Measurements from ENCODE around the gene ATAD3C. TPM values are rescaled to one million over a fixed set of nuclear protein-coding genes. Genes with fewer than 3 reads are reported as not detected.
A peak's percentile ranks its signal among the peaks of the same experiment; 100 is the strongest.

ATAD3C gene
- total RNA-seq, 6 donors from 2014 or later, result 9.2 to 20.9 (median 14.7) TPM

DNA sequence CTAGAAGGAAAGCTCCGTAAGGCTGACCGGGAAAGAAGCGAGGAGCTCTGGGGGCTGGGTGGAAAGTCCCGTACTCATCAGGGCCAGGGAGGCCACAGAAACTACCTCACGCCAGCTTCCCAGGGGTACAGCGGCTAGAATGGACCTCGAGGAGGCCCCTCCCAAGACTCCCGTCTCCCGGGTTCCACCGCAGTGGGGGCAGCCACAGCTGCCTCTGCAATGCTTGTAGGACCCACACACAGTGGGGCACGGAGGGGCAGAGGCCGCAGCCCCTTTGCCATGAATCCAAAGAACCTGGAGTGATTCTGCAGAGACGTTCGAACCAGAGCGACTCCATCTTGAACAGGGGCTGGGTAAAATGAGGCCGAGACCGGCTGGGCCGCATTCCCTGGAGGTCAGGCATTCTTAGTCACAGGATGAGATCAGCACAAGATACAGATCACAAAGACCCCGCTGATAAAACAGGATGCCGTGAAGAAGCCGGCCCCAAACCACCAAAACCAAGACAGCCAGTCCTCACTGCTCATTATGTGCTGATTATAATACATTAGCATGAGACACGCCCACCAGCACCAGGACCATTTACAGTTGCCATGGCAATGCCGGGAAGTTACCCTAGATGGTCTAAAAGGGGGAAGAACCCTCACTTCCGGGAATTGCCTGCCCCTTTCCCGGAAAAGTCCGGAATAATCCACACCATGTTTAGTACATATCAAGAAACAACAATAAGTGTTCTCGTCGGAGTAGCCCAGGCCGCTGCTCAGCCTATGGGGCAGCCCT, 26.8 kb upstream of the ATAD3C start:
- Histone ChIP-seq H3K9me3 (no peaks in the 10 kb centered on the region), H3K4me3 (no peak overlapping the region), H3K27ac (peak overlapping the region in 1 of 4 donors; percentile 80), H3K36me3 (no peaks in the 10 kb centered on the region), H3K4me1 (peaks cover 0 to 51% (median 21%) of the 10 kb centered on the region in 4 donors), H3K27me3 (peaks cover 0 to 2% (median 0%) of the 10 kb centered on the region in 4 donors)
- DNase-seq (no peak), ATAC-seq (ENCODE audit: low FRiP score in 2 of 2) (no peak)
- TF ChIP-seq POLR2A (IDR thresholded peaks at IDR 0.05) (no peak), EP300 (IDR thresholded peaks at IDR 0.05) (no peak), POLR2AphosphoS5 (IDR thresholded peaks at IDR 0.05) (no peak)
- TF ChIP-seq, protein P1, sequence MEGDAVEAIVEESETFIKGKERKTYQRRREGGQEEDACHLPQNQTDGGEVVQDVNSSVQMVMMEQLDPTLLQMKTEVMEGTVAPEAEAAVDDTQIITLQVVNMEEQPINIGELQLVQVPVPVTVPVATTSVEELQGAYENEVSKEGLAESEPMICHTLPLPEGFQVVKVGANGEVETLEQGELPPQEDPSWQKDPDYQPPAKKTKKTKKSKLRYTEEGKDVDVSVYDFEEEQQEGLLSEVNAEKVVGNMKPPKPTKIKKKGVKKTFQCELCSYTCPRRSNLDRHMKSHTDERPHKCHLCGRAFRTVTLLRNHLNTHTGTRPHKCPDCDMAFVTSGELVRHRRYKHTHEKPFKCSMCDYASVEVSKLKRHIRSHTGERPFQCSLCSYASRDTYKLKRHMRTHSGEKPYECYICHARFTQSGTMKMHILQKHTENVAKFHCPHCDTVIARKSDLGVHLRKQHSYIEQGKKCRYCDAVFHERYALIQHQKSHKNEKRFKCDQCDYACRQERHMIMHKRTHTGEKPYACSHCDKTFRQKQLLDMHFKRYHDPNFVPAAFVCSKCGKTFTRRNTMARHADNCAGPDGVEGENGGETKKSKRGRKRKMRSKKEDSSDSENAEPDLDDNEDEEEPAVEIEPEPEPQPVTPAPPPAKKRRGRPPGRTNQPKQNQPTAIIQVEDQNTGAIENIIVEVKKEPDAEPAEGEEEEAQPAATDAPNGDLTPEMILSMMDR (IDR thresholded peaks at IDR 0.05), result no peak
- 62 to 64% methylated on average over 23 to 26 of the region's 29 CpGs for WGBS, 2 donors

DNA sequence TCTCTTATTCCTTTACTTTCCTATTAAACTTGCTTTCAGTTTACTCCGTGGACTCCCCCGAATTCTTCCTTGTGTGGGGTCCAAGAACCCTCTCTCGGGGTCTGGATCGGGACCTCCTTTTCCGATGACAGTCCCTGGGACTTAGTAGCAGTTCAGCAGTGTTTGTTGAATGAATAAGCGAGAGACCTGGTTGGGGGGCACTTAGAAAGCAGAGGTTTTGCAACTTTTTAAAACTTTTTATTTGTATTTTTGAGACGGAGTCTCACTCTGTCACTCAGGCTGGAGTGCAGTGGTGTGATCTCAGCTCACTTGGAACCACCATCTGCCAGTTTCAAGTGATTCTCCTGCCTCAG, 26.3 kb upstream of the ATAD3C start:
- no peaks in the 10 kb centered on the region for H3K9me3 ChIP-seq
- no peak overlapping the region for H3K27ac ChIP-seq
- TF ChIP-seq POLR2AphosphoS5 (IDR thresholded peaks at IDR 0.05) (no peak), POLR2A (IDR thresholded peaks at IDR 0.05) (no peak), EP300 (IDR thresholded peaks at IDR 0.05) (no peak)
- TF ChIP-seq, protein P1 (IDR thresholded peaks at IDR 0.05), result no peak
- DNase-seq (no peak), ATAC-seq (ENCODE audit: low FRiP score in 2 of 2) (no peak)
- no peaks in the 10 kb centered on the region for H3K36me3 ChIP-seq
- 78 to 93% methylated on average over 7 of the region's 7 CpGs for WGBS, 2 donors
- H3K27me3 ChIP-seq, result peaks cover 0 to 3% (median 0%) of the 10 kb centered on the region in 4 donors
- H3K4me1 ChIP-seq, result peaks cover 0 to 47% (median 19%) of the 10 kb centered on the region in 4 donors
- no peak overlapping the region for H3K4me3 ChIP-seq

DNA sequence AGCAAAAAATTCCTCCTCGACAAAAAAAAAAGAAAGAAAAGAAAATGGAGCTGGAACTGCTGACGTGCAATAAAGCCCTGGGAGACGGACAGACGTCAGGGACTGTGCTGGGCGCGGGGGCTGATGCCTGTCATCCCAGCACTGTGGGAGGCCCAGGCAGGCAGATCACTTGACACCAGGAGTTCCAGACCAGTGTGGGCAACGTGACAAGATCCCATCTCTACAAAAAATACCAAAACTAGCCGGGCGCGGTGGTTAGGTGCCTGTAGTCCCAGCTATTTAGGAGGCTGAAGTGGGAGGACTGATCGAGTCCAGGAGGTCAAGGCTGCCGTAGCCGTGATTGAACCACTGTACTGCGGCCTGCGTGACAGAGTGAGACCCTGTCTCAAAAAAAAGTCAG, 24.8 kb upstream of the ATAD3C start:
- no peak overlapping the region for H3K4me3 ChIP-seq
- no peaks in the 10 kb centered on the region for H3K9me3 ChIP-seq
- H3K27ac ChIP-seq, result no peak overlapping the region
- H3K36me3 ChIP-seq, result no peaks in the 10 kb centered on the region
- no peak for DNase-seq
- peaks cover 4 to 40% (median 13%) of the 10 kb centered on the region in 4 donors for H3K4me1 ChIP-seq
- TF ChIP-seq, protein P1 (IDR thresholded peaks at IDR 0.05), result no peak
- TF ChIP-seq EP300 (IDR thresholded peaks at IDR 0.05), result no peak
- TF ChIP-seq POLR2A (IDR thresholded peaks at IDR 0.05), result no peak
- ATAC-seq (ENCODE audit: low FRiP score in 2 of 2), result no peak
- 88 to 91% methylated on average over 15 of the region's 15 CpGs for WGBS, 2 donors
- peaks cover 0 to 3% (median 0%) of the 10 kb centered on the region in 4 donors for H3K27me3 ChIP-seq

DNA sequence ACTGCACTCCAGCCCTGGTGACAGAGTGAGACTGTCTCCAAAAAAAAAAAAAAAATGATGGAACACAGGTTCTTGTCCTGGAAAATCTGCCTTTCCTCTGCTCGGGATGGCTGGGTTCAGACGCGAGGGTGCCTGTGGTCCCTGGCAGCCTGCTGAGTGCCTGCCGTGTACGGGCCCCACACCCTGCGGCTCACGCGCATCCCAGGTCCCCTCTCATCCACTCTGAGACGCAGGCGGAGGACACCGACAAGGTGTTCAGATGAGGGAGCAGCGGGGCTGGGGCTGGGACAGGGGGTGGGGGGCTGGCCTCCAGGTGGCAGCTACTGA, 24.1 kb upstream of the ATAD3C start:
- Histone ChIP-seq H3K9me3 (no peaks in the 10 kb centered on the region), H3K27me3 (peaks cover 0 to 3% (median 0%) of the 10 kb centered on the region in 4 donors), H3K4me3 (no peak overlapping the region), H3K27ac (no peak overlapping the region), H3K36me3 (no peaks in the 10 kb centered on the region), H3K4me1 (peaks cover 10 to 41% (median 19%) of the 10 kb centered on the region in 4 donors)
- no peak for DNase-seq
- no peak for ATAC-seq (ENCODE audit: low FRiP score in 2 of 2)
- TF ChIP-seq POLR2AphosphoS5 (IDR thresholded peaks at IDR 0.05) (no peak), POLR2A (IDR thresholded peaks at IDR 0.05) (no peak), EP300 (IDR thresholded peaks at IDR 0.05) (no peak)
- TF ChIP-seq, protein P1 (IDR thresholded peaks at IDR 0.05), result no peak
- WGBS, 2 donors, result 77 to 90% methylated on average over 7 to 12 of the region's 12 CpGs

All from upper lobe of left lung (tissue), 6 donors.